WTC11 (cell line): ENCODE results near the gene UNC13D. TPM values are rescaled to one million over a fixed set of nuclear protein-coding genes. Genes with fewer than 3 reads are reported as not detected.
A peak's percentile ranks its signal among the peaks of the same experiment; 100 is the strongest.

Experiments
- ATAC-seq: fragments of 200-7000 bp; cut with Tn5 transposase; 2 replicates; pipeline ENCODE4 v1.10.0; 2021; ENCODE audit warnings: mild to moderate bottlenecking, moderate library complexity
- CTCF ChIA-PET: fragments of 300-600 bp; sonication (Branson Sonifier 250); formaldehyde crosslinking; loops from one replicate; lab custom pipeline; 2021; ENCODE audit warnings: antibody characterized with exemption; lab: Charles Lee
- POLR2A ChIA-PET: fragments of 350-600 bp; sonication (Branson Sonifier 250); formaldehyde crosslinking; loops from one replicate; lab custom pipeline; 2021; ENCODE audit warnings: antibody characterized with exemption; lab: Charles Lee
- DNase-seq: peaks from one replicate; pipeline ENCODE4 v3.0.0; 2021; ENCODE audit warnings: low spot score
- H3K27ac Mint-ChIP-seq: 2 replicates; pipeline ENCODE4 v1.8.0; 2021; ENCODE audit warnings: mixed read lengths
- H3K27me3 Mint-ChIP-seq: 2 replicates; pipeline ENCODE4 v1.8.0; 2021; ENCODE audit warnings: low read depth, mild to moderate bottlenecking, moderate library complexity, mixed read lengths
- H3K36me3 Mint-ChIP-seq: 2 replicates; pipeline ENCODE4 v1.8.0; 2021; ENCODE audit warnings: mixed read lengths
- H3K4me1 Mint-ChIP-seq: 2 replicates; pipeline ENCODE4 v1.8.0; 2022; ENCODE audit warnings: mixed read lengths
- H3K4me3 Mint-ChIP-seq: 2 replicates; pipeline ENCODE4 v1.8.0; 2021; ENCODE audit warnings: mild to moderate bottlenecking, moderate library complexity, mixed read lengths
- H3K9me3 Mint-ChIP-seq: 2 replicates; pipeline ENCODE4 v1.8.0; 2021; ENCODE audit warnings: mixed read lengths
- ATF1 ChIP-seq: sonication (generic); formaldehyde crosslinking; IDR thresholded peaks from 2 replicates; pipeline ENCODE4 v1.8.1; 2023; ENCODE audit warnings: mild to moderate bottlenecking, moderate library complexity, missing genetic modification reagents
- ERG ChIP-seq: fragments of 250-450 bp; sonication (Bioruptor Pico); IDR thresholded peaks from 2 replicates; pipeline ENCODE4 v1.8.0; 2021; ENCODE audit warnings: mild to moderate bottlenecking
- ETV6 ChIP-seq: sonication (generic); formaldehyde crosslinking; IDR thresholded peaks from 2 replicates; pipeline ENCODE4 v1.8.1; 2022; ENCODE audit warnings: mild to moderate bottlenecking, missing genetic modification reagents
- HMGXB4 ChIP-seq: sonication (generic); formaldehyde crosslinking; IDR thresholded peaks from 2 replicates; pipeline ENCODE4 v1.8.1; 2023; ENCODE audit warnings: mild to moderate bottlenecking, moderate library complexity, missing genetic modification reagents
- MXD4 ChIP-seq: fragments of 250-450 bp; sonication (Bioruptor Pico); IDR thresholded peaks from 2 replicates; pipeline ENCODE4 v1.8.0; 2021; ENCODE audit warnings: mild to moderate bottlenecking, moderate library complexity, borderline replicate concordance
- MYBL2 ChIP-seq: sonication (generic); formaldehyde crosslinking; IDR thresholded peaks from 2 replicates; pipeline ENCODE4 v1.8.1; 2023; ENCODE audit warnings: mild to moderate bottlenecking, moderate library complexity, missing genetic modification reagents
- PRDM15 ChIP-seq: sonication (generic); formaldehyde crosslinking; IDR thresholded peaks from 2 replicates; pipeline ENCODE4 v1.8.0; 2022; ENCODE audit warnings: missing genetic modification reagents
- USF1 ChIP-seq: sonication (generic); formaldehyde crosslinking; IDR thresholded peaks from 2 replicates; pipeline ENCODE4 v1.8.0; 2022; ENCODE audit warnings: mild to moderate bottlenecking, missing genetic modification reagents
- ZNF232 ChIP-seq: sonication (generic); formaldehyde crosslinking; IDR thresholded peaks from 2 replicates; pipeline ENCODE4 v1.8.0; 2022; ENCODE audit warnings: mild to moderate bottlenecking, missing genetic modification reagents
- ZNF263 ChIP-seq: sonication (generic); formaldehyde crosslinking; IDR thresholded peaks from 2 replicates; pipeline ENCODE4 v1.8.1; 2022; ENCODE audit warnings: low read depth, mild to moderate bottlenecking, moderate library complexity, missing genetic modification reagents
- ZNF396 ChIP-seq: fragments of 250-450 bp; sonication (Bioruptor Pico); IDR thresholded peaks from 2 replicates; pipeline ENCODE4 v1.8.0; 2021; ENCODE audit warnings: mild to moderate bottlenecking, moderate library complexity, borderline replicate concordance
- ZNF423 ChIP-seq: fragments of 250-450 bp; sonication (Bioruptor Pico); IDR thresholded peaks from 2 replicates; pipeline ENCODE4 v2.1.2; 2022; ENCODE audit warnings: mild to moderate bottlenecking, moderate library complexity
- ZNF425 ChIP-seq: fragments of 250-450 bp; sonication (Bioruptor Pico); conservative IDR thresholded peaks from 2 replicates; pipeline ENCODE4 v1.9.0; 2021; ENCODE audit warnings: mild to moderate bottlenecking
- total RNA-seq: library from RNA; stranded (reverse); gene quantifications from 3 replicates; pipeline ENCODE4 v1.2.3, GENCODE V29; 2021

UNC13D gene
- total RNA-seq, 1 experiment from 2014 or later, result 13.1 TPM

GRCh38 chr17:75893305-75894048 lies 49.3 kb upstream of the UNC13D start:
- Mint-ChIP-seq H3K4me1 (peaks cover 26% of the 10 kb centered on the region), H3K27me3 (no peaks in the 10 kb centered on the region), H3K36me3 (peaks cover 7% of the 10 kb centered on the region; the same call in 1 of the 2 replicates), H3K27ac (peak overlapping the region; percentile 93), H3K9me3 (no peaks in the 10 kb centered on the region), H3K4me3 (peak overlapping the region; percentile 44)
- DNase-seq (no peak), ATAC-seq (no peak)
- TF ChIP-seq USF1 (CRISPR knock-in tag) (no peak), ZNF425 (CRISPR knock-in tag) (no peak), PRDM15 (CRISPR knock-in tag) (no peak), ERG (CRISPR knock-in tag) (no peak), ATF1 (CRISPR knock-in tag) (no peak), ZNF396 (CRISPR knock-in tag) (no peak), HMGXB4 (no peak), ZNF423 (CRISPR knock-in tag) (no peak), MXD4 (CRISPR knock-in tag) (no peak), ZNF232 (CRISPR knock-in tag) (no peak), ZNF263 (CRISPR knock-in tag) (no peak), ETV6 (CRISPR knock-in tag) (no peak)
- POLR2A ChIA-PET, result interaction anchor here (1.2 kb wide), 1 partner anchor 38 kb away, joined by 3 read pairs; the partner anchor contains the start of gene WBP2
- CTCF ChIA-PET, result interaction anchor here (0.5 to 7.5 kb wide), 10 partner anchors 11 to 773 kb away, joined by 3 to 71 read pairs (median 6); partner anchors contain the start of genes MRPL38 and TRIM47

GRCh38 chr17:75892556-75893224 lies 48.5 kb upstream of the UNC13D start:
- POLR2A ChIA-PET, result interaction anchor here (1.2 kb wide), 1 partner anchor 37 kb away, joined by 3 read pairs; the partner anchor contains the start of gene WBP2
- DNase-seq, result no peak
- TF ChIP-seq MXD4 (CRISPR knock-in tag) (no peak), MYBL2 (CRISPR knock-in tag) (0 out of 2 replicates have a peak, but pooled peaks have one; percentile 36)
- TF ChIP-seq, all 79 proteins: peak for 1
- no peaks in the 10 kb centered on the region for H3K9me3 Mint-ChIP-seq
- no peak overlapping the region for H3K4me3 Mint-ChIP-seq
- ATAC-seq, result no peak
- H3K4me1 Mint-ChIP-seq, result peaks cover 24% of the 10 kb centered on the region
- CTCF ChIA-PET, result interaction anchor here (0.9 to 7.5 kb wide), 6 partner anchors 12 to 122 kb away, joined by 3 to 71 read pairs (median 16); partner anchors contain the start of genes MRPL38 and TRIM47
- H3K27me3 Mint-ChIP-seq, result no peaks in the 10 kb centered on the region
- peaks cover 7% of the 10 kb centered on the region; the same call in 1 of the 2 replicates for H3K36me3 Mint-ChIP-seq
- no peak overlapping the region for H3K27ac Mint-ChIP-seq
